Measurements from ENCODE around the gene HSPA4. TPM values are rescaled to one million over a fixed set of nuclear protein-coding genes. Genes with fewer than 3 reads are reported as not detected.

Gene HSPA4
- total and polyA plus RNA-seq, 9 donors: 18.8 to 86.3 (median 61.1) TPM

- WGBS, 3 donors: 87 to 93% (median 91%) methylated on average over 12 of the region's 12 CpGs
- no peaks in the 10 kb centered on the region for H3K4me1 ChIP-seq (ENCODE audit: insufficient read depth)
- TF ChIP-seq POLR2A (IDR thresholded peaks at IDR 0.05): no peak
- no peak for DNase-seq
- intact Hi-C loops (cut with DNase I): no loop called here
- H3K4me3 ChIP-seq: no peak overlapping the region
- no peak overlapping the region for H3K27ac ChIP-seq
- H3K9me3 ChIP-seq: no peaks in the 10 kb centered on the region
- no peaks in the 10 kb centered on the region for H3K36me3 ChIP-seq
- H3K27me3 ChIP-seq: no peaks in the 10 kb centered on the region
Measured at GRCh38 chr5:133154274-133155075, 102.7 kb downstream of the HSPA4 start.

- Histone ChIP-seq H3K9me3 (no peaks in the 10 kb centered on the region), H3K4me3 (no peak overlapping the region), H3K27me3 (no peaks in the 10 kb centered on the region), H3K4me1 (ENCODE audit: insufficient read depth) (no peaks in the 10 kb centered on the region), H3K36me3 (no peaks in the 10 kb centered on the region), H3K27ac (no peak overlapping the region)
- intact Hi-C loops (cut with DNase I): no loop called here
- no peak for TF ChIP-seq EP300 (IDR thresholded peaks at IDR 0.05)
- TF ChIP-seq POLR2A (IDR thresholded peaks at IDR 0.05): no peak
- no peak for TF ChIP-seq CTCF (IDR thresholded peaks at IDR 0.05)
- 13 to 32% (median 29%) methylated on average over 4 of the region's 4 CpGs for WGBS, 3 donors
- no peak for DNase-seq
Measured at GRCh38 chr5:133155326-133155969, 103.6 kb downstream of the HSPA4 start.

Small RNAs within 50 kb of the gene (small RNA-seq; reads per million reads assigned to genes)
- gene AC113410.1 (not detected), gene AC113410.3 (not detected)

Other genes starting within 250 kb of the HSPA4 start
- 1 to 10 TPM in 1 of 7 donors, under 1 TPM in 5, not detected in 1; 0.23 to 2.2 (median 0.64) TPM for gene SOWAHA, start 238.7 kb upstream of the HSPA4 start, total RNA-seq
- gene SOWAHA, start 238.7 kb upstream of the HSPA4 start, polyA plus RNA-seq: under 1 TPM; 0.05 to 0.07 TPM
- gene SHROOM1, start 221.4 kb upstream of the HSPA4 start, total RNA-seq: 10 to 100 TPM in 3 of 7 donors, 1 to 10 TPM in 4; 3.8 to 22.4 (median 8.9) TPM
- 1 to 10 TPM; 4.1 to 5.9 TPM for gene SHROOM1, start 221.4 kb upstream of the HSPA4 start, polyA plus RNA-seq
- under 1 TPM in 5 of 7 donors, not detected in 2; 0.20 to 0.31 (median 0.27) TPM for gene GDF9, start 185.5 kb upstream of the HSPA4 start, total RNA-seq
- gene GDF9, start 185.5 kb upstream of the HSPA4 start, polyA plus RNA-seq: under 1 TPM; 0.60 to 0.93 TPM
- 100 to 1,000 TPM in 6 of 7 donors, 10 to 100 TPM in 1; 91.4 to 231 (median 222) TPM for gene UQCRQ, start 185.4 kb upstream of the HSPA4 start, total RNA-seq
- 100 to 1,000 TPM; 136 to 220 TPM for gene UQCRQ, start 185.4 kb upstream of the HSPA4 start, polyA plus RNA-seq
- 1 to 10 TPM; 1.0 to 2.2 (median 1.3) TPM for gene LEAP2, start 178.3 kb upstream of the HSPA4 start, total RNA-seq
- 1 to 10 TPM in 1 of 2 donors, under 1 TPM in 1; 0.64 to 1.3 TPM for gene LEAP2, start 178.3 kb upstream of the HSPA4 start, polyA plus RNA-seq
- gene AFF4, start 88.4 kb upstream of the HSPA4 start, total RNA-seq: 100 to 1,000 TPM in 1 of 7 donors, 10 to 100 TPM in 6; 56.6 to 114 (median 83.3) TPM
- gene AFF4, start 88.4 kb upstream of the HSPA4 start, polyA plus RNA-seq: 10 to 100 TPM; 19.5 to 56.9 TPM
- 10 to 100 TPM; 14.0 to 19.3 (median 17.3) TPM for gene ZCCHC10, start 25.5 kb upstream of the HSPA4 start, total RNA-seq
- gene ZCCHC10, start 25.5 kb upstream of the HSPA4 start, polyA plus RNA-seq: 10 to 100 TPM; 13.4 to 14.5 TPM

All from ovary (tissue), 9 donors.